HG03469 (cell line): ENCODE results near the gene SIGLEC10.
"Not testable (repeated sequence)": the region's sequence is repeated elsewhere in the genome, so short reads cannot be mapped to it uniquely, and the experiment has no call there.

Experiments
- ATAC-seq: cut with Tn5 transposase; IDR thresholded peaks from one replicate; pipeline ENCODE4 v1.9.1; 2021; ENCODE audit warnings: mild to moderate bottlenecking, moderate library complexity, moderate number of reproducible peaks; ENCODE audit not compliant: unreplicated experiment

SIGLEC10 gene

GRCh38 chr19:51440052-51440451, 22.6 kb upstream of the SIGLEC10 start:
- ATAC-seq: no peak

DNA sequence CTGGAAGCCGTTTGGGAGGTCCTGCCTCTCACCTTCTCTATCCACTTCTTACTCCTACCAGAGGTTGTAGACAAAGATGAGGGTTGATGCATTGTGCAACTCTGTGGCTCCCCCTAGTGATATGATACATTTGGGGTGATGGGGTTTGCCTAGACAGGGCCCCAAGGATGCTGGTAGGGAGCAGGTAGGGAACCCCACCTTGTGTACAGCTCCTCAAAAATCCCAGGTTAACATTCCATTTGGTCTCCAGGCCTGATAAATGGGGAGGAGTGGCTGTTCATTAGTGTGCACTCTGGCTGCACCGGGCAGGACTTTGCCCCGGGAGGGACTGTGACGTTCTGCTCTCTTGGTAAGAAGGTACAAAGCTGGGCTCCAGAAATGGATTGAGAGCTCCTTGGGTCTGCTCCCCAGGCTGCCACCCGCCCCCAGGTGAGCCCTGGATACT, 21.6 kb upstream of the SIGLEC10 start:
- ATAC-seq: no peak

DNA sequence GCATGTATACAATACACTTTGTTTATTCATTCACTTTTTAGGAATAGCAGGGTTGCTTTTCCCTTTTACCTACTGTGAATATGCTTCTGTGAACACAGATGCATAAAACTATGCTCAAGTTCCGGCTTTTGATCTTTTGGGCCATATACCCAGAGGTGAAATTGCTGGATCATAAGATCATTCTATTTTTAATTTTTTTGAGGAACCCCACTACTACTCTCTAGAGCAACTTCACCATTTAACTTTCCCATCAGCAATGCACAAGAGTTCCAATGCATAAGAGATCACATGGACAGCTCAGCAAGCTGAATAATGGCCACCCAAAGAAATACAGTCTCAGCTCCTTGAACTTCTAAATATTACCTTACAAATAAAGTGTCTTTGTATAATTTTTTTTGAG, 17.0 kb upstream of the SIGLEC10 start:
- ATAC-seq: no peak

DNA sequence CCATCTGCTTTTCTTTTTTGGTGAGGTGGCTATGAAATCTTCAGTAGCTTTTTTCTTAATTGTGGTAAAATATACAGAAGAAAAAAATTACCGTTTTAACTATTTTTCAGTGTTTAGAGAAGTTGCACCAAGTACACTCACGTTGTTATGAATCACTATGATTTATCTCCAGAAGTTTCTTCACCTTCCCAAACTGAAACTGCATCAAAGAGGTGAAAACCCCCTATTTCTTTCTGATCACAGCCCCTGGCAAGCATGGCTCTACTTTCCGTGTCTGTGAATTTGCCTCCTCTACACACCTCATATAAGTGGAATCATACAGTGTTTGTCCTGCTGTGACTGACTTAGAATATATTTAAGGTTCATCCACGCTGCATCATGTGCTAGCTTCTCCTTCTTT, 15.6 kb upstream of the SIGLEC10 start:
- no peak for ATAC-seq

DNA sequence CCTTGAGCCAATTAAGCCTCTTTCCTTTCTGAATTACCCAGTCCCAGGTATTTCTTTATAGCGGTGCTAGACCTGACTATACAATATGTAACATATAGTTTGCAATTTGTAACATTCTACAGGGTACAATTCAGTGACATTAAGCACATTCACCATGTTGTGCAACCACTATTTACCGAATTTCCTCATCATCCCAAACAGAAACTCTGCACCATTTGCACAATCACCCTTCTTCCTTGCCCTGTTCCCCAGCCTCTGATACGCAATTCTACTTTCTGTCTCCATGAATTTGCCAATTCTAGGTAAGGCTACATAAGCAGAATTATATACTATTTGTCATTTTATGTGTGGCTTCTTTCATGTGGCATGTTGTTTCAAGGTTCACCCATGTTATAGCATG, 13.7 kb upstream of the SIGLEC10 start:
- no peak for ATAC-seq

GRCh38 chr19:51430221-51430620, 12.8 kb upstream of the SIGLEC10 start:
- ATAC-seq: no peak

- ATAC-seq: no peak
Measured at GRCh38 chr19:51427201-51427600, 9.8 kb upstream of the SIGLEC10 start.

DNA sequence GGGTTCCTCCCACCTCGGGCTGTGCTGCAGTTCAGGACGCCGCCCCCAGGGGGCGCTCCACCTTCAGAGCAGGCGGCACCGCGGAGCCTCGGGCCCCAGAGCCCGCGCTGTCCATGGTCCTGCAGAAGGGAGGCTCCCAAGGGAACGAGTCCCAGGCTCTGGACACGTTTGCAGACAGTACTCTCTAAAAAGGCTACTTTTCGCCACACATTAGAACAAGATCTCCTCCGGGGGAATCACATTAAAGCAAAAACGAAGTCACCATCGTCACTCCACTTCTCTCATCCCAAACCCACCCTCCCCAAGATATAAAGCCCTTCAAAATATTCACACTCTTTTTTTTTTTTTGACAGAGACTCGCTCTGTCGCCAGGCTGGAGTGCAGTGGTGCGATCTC, 4.6 kb upstream of the SIGLEC10 start:
- no peak for ATAC-seq

GRCh38 chr19:51421229-51422052, 4.0 kb upstream of the SIGLEC10 start:
- ATAC-seq: no peak

- ATAC-seq: not testable (repeated sequence)
Measured at GRCh38 chr19:51420511-51420910, 3.1 kb upstream of the SIGLEC10 start.

GRCh38 chr19:51418707-51419106, 1.3 kb upstream of the SIGLEC10 start:
- no peak for ATAC-seq

GRCh38 chr19:51417810-51418157, 342 bp upstream of the SIGLEC10 start:
- ATAC-seq: no peak

- not testable (repeated sequence) for ATAC-seq
Measured at GRCh38 chr19:51416422-51416821, 1.0 kb downstream of the SIGLEC10 start.

DNA sequence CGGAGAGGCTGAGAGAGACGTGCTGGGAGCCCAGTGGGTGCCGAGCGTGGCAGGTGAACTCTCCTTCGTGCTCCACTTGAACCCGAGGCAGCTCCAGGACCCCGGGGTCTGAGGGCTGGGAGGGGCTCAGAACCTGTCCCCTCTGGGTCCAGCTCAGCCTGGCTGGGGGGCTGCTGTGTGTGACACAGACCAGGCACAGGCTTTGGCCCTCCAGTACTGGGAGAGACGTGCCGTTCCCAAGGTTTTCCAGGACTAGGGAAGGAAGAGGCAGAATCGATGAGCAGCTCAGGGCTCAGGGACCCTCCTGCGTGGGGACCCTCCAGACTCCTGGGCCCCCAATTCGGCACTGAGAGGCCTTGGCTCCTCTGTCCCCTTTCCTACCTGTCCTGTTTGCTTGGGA, 2.3 kb downstream of the SIGLEC10 start:
- ATAC-seq: no peak

DNA sequence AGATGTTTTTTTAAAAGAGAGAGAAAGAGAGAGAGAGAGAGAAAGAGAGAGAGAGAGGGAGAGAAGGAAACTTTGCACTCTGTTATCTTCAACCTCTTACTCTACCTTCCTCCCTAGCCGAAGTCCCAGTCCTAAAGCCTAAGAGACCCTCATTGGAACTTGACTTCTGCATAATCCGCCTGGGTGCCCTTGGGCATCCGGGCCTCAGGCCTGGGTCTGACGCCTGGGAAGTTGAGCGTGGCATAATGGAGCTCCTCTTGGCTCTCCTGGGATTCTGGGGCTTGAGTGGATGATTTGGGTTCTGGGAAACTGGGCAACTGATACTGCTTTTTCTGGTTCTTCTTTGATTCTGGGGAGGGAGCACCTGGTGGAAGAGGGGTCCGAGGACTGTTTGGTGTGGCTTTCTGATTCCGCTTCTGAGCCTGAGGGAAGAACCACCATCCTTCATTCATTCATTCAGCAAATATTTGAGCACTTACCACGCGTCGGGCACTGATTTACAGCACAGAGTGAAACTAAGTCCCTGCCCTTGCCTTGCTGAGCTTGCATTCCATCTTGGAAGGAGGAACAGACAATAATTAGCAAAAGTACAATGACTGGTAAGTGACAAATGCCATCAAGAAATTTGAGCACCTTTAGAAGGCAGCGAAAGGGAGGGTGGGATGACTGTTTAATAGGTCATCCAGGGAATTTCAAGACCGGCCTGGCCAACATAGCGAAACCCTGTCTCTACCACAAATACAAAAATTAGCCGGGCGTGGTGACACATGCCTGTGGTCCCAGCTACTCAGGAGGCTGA, 6.3 kb downstream of the SIGLEC10 start:
- ATAC-seq: no peak

DNA sequence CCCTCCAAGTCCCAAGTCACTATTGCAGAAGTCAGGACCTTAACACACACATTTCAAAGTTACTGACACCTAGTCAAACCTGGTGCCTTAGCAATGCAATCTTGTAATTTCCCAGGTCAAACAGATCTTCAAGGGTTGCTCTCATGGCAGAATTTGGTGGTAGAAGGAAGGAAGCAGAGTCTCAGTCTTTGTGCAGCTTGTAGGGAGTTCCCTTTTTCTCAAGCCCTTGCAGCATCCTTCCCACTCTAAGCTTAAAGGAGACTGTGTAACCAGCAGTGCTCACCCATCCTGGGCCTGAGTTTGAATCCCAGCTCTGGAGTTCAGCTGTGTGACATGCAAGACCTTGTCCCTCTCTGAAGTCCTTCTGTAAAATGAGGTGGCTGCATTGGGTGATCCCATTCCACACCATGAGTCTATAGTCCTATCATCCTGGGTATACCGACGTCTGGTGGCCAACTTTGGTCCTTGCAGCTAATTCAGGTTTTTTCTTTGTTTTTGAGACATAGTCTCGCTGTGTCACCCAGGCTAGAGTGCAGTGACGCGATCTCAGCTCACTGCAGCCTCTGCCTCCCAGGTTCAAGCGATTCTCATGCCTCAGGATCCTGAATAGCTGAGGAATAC, 9.8 kb downstream of the SIGLEC10 start:
- no peak for ATAC-seq

- no peak for ATAC-seq
Measured at GRCh38 chr19:51402117-51402516, 15.3 kb downstream of the SIGLEC10 start.

GRCh38 chr19:51399936-51400335, 17.5 kb downstream of the SIGLEC10 start:
- not testable (repeated sequence) for ATAC-seq

DNA sequence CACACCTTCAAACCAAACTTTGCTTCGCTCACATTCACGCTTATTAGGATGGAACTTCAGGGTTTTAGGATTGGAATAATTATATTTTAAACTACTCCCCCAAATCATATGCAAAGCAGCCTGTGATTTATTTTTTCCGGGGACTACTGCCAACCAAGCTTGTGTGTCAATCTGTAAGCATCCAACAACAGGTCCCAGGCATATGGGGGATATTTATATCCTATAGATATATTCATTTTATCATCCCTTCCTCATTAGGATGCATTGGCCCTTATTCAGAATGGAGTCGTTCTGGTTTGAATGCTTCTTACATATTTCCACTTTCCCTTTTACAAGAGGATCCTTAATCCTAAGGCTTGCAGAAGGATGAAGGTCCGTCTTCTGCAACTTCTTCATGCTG, 18.2 kb downstream of the SIGLEC10 start:
- ATAC-seq: no peak

DNA sequence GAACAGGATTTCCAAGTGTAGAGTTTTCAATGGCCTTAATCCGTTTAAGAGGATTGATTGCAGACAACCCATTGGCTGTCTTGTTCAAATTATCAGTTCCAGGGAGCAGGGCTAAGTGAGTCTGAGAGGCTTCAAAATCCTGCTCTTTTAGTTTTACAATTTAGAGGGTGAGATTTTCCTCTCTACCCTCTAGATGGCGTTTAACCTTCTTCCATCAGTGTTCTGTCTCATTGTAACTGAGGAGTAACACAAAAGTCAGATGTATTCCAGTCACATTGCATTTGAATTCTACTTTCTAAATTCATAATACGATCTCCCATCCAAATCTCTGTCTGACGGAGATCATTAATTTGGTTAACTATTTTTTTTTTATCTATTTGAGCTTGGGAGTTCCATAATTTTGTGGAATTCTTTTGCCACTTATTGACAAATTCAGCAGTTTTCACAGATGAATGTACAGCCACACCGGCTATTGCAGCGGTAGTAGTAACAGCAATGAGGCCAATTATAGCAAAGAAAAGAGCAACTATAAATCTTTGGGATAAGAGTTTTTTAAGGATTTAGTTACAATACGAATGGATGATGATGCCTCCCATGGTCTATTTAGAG, 19.2 kb downstream of the SIGLEC10 start:
- ATAC-seq: no peak

GRCh38 chr19:51397453-51397852, 20.0 kb downstream of the SIGLEC10 start:
- ATAC-seq: not testable (repeated sequence)
